Pancreas (tissue), 10 donors: ENCODE measurements around the gene LRRC10B. TPM values are rescaled to one million over a fixed set of nuclear protein-coding genes. Genes with fewer than 3 reads are reported as not detected.

Source experiments
- ATAC-seq, 4 donors: fragments of 200-7000 bp; cut with Tn5 transposase; one replicate each; pipeline versions ENCODE4 v1.8.0 to v1.9.1; 2020; ENCODE audit warnings: mild to moderate bottlenecking in 4 of 4, moderate library complexity in 4 of 4
- DNase-seq, 6 donors: peaks; one replicate each; pipeline ENCODE4 v3.0.0-alpha.2; 2020
- FAIRE-seq: peaks from 2 replicates; lab custom pipeline; 2012; peaks lifted over from hg19 to GRCh38; lab: Jason Lieb, UNC
- H3K27ac ChIP-seq, 4 donors: fragments of 200-600 bp; sonication (generic); 1 replicate in 3 of 4; 2 replicates in 1 of 4; pipeline versions ENCODE4 v1.5.0 to v1.8.0; 2020
- H3K27me3 ChIP-seq, 4 donors: fragments of 200-600 bp; one replicate each; pipeline ENCODE4 v1.8.0; 2021
- H3K36me3 ChIP-seq, 3 donors: fragments of 200-600 bp; sonication (generic) in 1 of 3; one replicate each; pipeline versions ENCODE4 v1.5.0 to v1.8.0; 2020 to 2021
- H3K4me1 ChIP-seq, 3 donors: fragments of 200-600 bp; one replicate each; pipeline ENCODE4 v1.8.0; 2021
- H3K4me3 ChIP-seq, 4 donors: fragments of 200-600 bp; sonication (generic) in 2 of 4; one replicate each; pipeline versions ENCODE4 v1.5.0 to v1.8.0; 2020 to 2021
- H3K9me3 ChIP-seq, 4 donors: fragments of 200-600 bp; one replicate each; pipeline ENCODE4 v1.8.0; 2021
- WGBS, 2 donors: extraction: QIAGEN DNeasy Blood & Tissue Kit; methylation state at CpG; one replicate each; pipeline ENCODE4 v1.1.7; 2013; 5-methylcytosine and 5-hydroxymethylcytosine counted together
- intact Hi-C, 3 donors: fragments of 100-400 bp; cut with DNase I; formaldehyde crosslinking; loops; one replicate each; pipeline versions ENCODE4 v1.11.1 to v1.14.2; 2022
- polyA plus RNA-seq, 2 donors: library from polyadenylated mRNA; stranded (reverse); fragments of 200-250 nt; gene quantifications; one replicate each; pipeline ENCODE4 v1.2.3, GENCODE V29; 2013
- total RNA-seq, 6 donors: library from RNA; stranded (reverse); fragmentation: NEBNext Ultra II Directional in 4 of 6; extraction: Animal tissue kit (Norgen Biotek cat#: 25700) in 4 of 6; gene quantifications; one replicate each; pipeline versions ENCODE4 v1.2.1 to v1.2.4, GENCODE V29; 2021 to 2023
- TF ChIP-seq, protein P1 (sequence below), 4 donors: fragments of 200-600 bp; sonication (generic) in 3 of 4; IDR thresholded peaks; one replicate each; pipeline versions ENCODE4 v1.5.0 to v1.8.0; 2021; ENCODE audit warnings: antibody characterized with exemption in 4 of 4
- donor health status: healthy with polysubstance abuse.
- donor health status: DM: no; HTN: no; CAD: no; lungs with moderate emphysema.
- donor health status: DM: no; HTN: no; CAD: no.
- donor health status: control.
- donor health status: control.
- donor health status: Bipolar disorder and iron deficiency.
- donor health status: DM: yes; HTN: yes; CAD: no.
- donor health status: DM: no; HTN: no; CAD: no.
- donor health status: DM: no; HTN: no; CAD: no.
- donor health status: DM: yes; HTN: yes; CAD: no.

Gene LRRC10B
- total and polyA plus RNA-seq, 8 donors = 0.28 to 10.2 (median 1.2) TPM

DNA sequence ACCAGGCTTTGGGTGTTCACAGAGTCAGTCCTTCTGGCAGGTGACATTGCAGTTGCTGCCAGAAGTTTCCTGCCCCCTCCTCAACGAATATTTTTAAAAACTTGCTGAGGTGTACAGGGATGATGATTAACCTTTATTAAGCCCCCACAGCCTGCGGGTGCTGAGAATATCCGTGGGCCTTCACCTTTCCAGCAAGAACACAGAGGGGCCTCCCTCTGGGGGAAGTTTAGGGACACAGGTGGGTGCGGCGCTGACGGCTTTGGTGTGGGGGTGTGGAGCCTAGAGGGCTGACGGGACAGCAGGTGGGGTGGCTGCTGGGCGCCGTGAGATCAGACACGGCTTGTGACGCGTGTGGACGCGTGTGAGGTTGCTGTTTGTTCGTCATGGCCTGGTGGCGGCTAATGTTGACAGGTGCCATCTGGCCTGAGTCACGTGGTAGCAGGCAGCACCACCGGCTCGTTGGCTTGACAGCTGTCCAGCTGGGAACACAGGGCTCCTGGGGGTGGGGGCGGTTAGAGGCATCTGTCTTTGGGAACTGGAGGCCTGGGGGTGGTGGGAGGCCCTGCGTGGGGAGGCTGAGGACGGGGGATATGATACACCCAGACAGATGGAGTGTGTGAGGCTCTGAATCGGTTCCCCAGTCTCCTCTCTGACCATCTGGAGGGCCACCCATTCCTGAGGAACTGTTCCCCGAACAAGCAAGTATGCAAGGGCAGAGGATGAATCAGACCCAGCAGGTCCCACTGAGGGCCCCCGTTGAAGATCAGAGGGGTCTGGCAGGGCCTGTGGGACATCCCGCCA is 12.5 kb upstream of the LRRC10B start:
- Histone ChIP-seq H3K27me3 (no peaks in the 10 kb centered on the region), H3K27ac (peak overlapping the region in 1 of 4 donors; percentile 22), H3K36me3 (no peaks in the 10 kb centered on the region), H3K4me1 (no peaks in the 10 kb centered on the region), H3K9me3 (no peaks in the 10 kb centered on the region), H3K4me3 (no peak overlapping the region)
- intact Hi-C loops = no loop called here
- ATAC-seq (peak in 2 of 4 donors; percentile 73 to 79), DNase-seq (peak in 1 of 6 donors; percentile 50), FAIRE-seq (no peak)
- WGBS, 2 donors = 48 to 49% methylated on average over 26 of the region's 26 CpGs
- TF ChIP-seq, protein P1, sequence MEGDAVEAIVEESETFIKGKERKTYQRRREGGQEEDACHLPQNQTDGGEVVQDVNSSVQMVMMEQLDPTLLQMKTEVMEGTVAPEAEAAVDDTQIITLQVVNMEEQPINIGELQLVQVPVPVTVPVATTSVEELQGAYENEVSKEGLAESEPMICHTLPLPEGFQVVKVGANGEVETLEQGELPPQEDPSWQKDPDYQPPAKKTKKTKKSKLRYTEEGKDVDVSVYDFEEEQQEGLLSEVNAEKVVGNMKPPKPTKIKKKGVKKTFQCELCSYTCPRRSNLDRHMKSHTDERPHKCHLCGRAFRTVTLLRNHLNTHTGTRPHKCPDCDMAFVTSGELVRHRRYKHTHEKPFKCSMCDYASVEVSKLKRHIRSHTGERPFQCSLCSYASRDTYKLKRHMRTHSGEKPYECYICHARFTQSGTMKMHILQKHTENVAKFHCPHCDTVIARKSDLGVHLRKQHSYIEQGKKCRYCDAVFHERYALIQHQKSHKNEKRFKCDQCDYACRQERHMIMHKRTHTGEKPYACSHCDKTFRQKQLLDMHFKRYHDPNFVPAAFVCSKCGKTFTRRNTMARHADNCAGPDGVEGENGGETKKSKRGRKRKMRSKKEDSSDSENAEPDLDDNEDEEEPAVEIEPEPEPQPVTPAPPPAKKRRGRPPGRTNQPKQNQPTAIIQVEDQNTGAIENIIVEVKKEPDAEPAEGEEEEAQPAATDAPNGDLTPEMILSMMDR (IDR thresholded peaks at IDR 0.05) = no peak

DNA sequence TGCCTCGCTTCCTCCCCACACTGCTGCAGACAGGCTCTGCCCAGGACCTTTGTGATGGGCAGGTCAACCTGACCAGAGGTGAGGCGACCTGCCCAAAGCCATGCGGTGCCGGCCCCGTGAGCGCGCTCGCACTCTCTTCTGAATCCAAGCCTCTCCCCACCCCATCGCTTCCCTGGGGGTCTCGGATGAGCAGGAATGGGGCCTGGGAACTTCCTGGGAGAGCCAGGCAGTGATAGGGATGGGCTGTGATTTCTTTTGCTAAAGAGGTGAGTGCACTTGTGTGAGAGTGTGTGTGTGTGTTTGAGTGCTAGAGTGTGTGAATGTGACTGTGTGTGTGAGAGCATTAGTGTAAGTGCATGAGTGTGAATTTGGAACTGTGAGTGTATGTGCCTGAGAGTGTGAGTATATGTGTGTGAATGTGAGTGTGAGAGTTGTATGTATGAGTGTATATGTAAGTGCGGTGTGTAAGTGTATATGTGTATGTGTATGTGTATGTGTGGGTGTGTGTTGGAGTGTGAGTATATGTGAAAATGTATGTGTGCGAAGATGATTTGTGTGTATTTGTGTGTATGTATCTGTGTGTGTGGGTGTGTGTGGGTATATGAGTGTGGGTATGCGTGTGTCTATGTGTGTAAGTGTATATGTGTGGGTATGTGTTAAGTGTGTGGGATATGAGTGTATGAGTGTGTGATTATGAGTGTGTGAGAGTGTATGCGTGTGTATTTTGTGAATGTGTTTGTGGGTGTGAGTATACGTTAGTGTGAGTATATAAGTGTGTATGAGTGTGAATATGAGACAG is 11.7 kb upstream of the LRRC10B start:
- ATAC-seq = peak in 1 of 4 donors; percentile 14
- Histone ChIP-seq H3K27me3 (no peaks in the 10 kb centered on the region), H3K27ac (no peak overlapping the region), H3K36me3 (no peaks in the 10 kb centered on the region), H3K4me1 (no peaks in the 10 kb centered on the region), H3K9me3 (no peaks in the 10 kb centered on the region), H3K4me3 (no peak overlapping the region)
- 89% methylated on average over 15 of the region's 15 CpGs for WGBS, 2 donors
- FAIRE-seq = no peak
- TF ChIP-seq, protein P1 (IDR thresholded peaks at IDR 0.05) = no peak
- intact Hi-C loops = no loop called here
- peak in 1 of 6 donors; percentile 20 for DNase-seq

DNA sequence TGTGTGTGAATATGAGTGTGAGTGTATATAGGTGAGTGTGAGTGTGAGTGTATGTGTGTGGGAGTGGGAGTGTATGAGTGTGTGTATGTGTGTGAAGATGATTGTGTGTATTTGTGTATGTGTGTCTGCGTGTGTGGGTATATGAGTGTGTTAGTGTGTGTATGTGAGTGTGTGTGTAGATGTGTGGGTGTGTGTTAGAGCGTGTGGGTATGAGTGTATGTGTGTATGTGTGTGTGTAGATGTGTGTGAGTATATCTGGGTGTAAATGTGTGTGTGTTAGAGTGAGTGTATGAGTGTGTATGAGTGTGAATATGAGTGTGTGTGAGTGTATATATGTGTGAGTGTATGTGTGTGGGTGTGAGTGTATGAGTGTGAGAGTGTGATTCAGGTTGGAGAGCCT is 11.1 kb upstream of the LRRC10B start:
- DNase-seq = no peak
- H3K4me1 ChIP-seq = no peaks in the 10 kb centered on the region
- H3K27ac ChIP-seq = no peak overlapping the region
- no peak overlapping the region for H3K4me3 ChIP-seq
- TF ChIP-seq, protein P1 (IDR thresholded peaks at IDR 0.05) = no peak
- no peaks in the 10 kb centered on the region for H3K27me3 ChIP-seq
- no peak for FAIRE-seq
- 44 to 81% methylated on average over 2 of the region's 2 CpGs for WGBS, 2 donors
- H3K9me3 ChIP-seq = no peaks in the 10 kb centered on the region
- H3K36me3 ChIP-seq = no peaks in the 10 kb centered on the region
- ATAC-seq = no peak
- intact Hi-C loops = no loop called here

DNA sequence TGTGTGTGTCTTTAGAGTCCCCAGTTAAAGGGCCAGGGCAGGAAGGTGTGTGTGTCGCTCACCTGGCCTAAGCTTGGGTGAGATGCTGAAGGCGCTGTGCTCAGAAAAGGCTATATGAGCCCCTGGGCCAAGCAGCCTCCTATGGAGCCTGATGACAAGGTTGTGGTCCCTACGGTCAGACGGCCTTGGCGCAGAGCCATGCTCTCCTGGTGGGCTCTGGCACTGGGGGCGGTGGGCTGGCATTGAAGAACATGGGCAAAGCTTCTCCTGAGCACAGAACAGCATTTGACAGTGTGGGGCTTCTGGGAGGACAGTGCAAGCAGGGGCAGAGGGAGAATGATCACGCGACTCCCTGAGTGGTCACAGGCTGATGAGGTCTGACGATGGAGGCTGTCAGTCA is 10.7 kb upstream of the LRRC10B start:
- intact Hi-C loops = no loop called here
- WGBS, 2 donors = 71 to 86% methylated on average over 9 of the region's 9 CpGs
- TF ChIP-seq, protein P1 (IDR thresholded peaks at IDR 0.05) = no peak

More for the DNA sequence above, 10.7 kb upstream of the LRRC10B start:
- no peak overlapping the region for H3K4me3 ChIP-seq
- H3K27me3 ChIP-seq = no peaks in the 10 kb centered on the region
- FAIRE-seq (no peak), ATAC-seq (no peak), DNase-seq (peak in 1 of 6 donors; percentile 58)
- no peaks in the 10 kb centered on the region for H3K36me3 ChIP-seq
- H3K9me3 ChIP-seq = no peaks in the 10 kb centered on the region
- no peak overlapping the region for H3K27ac ChIP-seq
- no peaks in the 10 kb centered on the region for H3K4me1 ChIP-seq
